ENCODE measurements around the gene GATAD2A. TPM values are rescaled to one million over a fixed set of nuclear protein-coding genes. Genes with fewer than 3 reads are reported as not detected.

Gene GATAD2A
- total RNA-seq, 1 experiment from 2014 or later: 126 TPM

GRCh38 chr19:19524053-19524452, 118.6 kb downstream of the GATAD2A start:
- BruUV-seq (replicated peaks): no TSS peak
- H3K36me3 Mint-ChIP-seq (ENCODE audit: insufficient read depth, unreplicated experiment): peaks cover 47% of the 10 kb centered on the region

GRCh38 chr19:19525611-19526380, 120.3 kb downstream of the GATAD2A start:
- intact Hi-C loops (cut with micrococcal nuclease; ENCODE audit: unreplicated experiment): no loop called here
- H3K4me3 Mint-ChIP-seq (ENCODE audit: unreplicated experiment): no peak overlapping the region
- TF ChIP-seq CTCF (IDR thresholded peaks at IDR 0.05; ENCODE audit: insufficient read depth in 1 of 2, low read depth in 1 of 2, low read length in 1 of 2, severe bottlenecking in 1 of 2, unreplicated experiment in 1 of 2): no peak

More at GRCh38 chr19:19524053-19524452, 118.6 kb downstream of the GATAD2A start:
- Histone ChIP-seq H3K36me3 (ENCODE audit: control insufficient read depth, insufficient read depth, low read length) (no peaks in the 10 kb centered on the region), H3K27me3 (replicated peaks; ENCODE audit: control insufficient read depth, insufficient read depth, low read length) (no peaks in the 10 kb centered on the region), H3K4me3 (ENCODE audit: low read depth, low read length) (no peak overlapping the region), H3K4me1 (no peaks in the 10 kb centered on the region), H3K9me3 (no peaks in the 10 kb centered on the region)
- no peak for DNase-seq
- H3K27ac Mint-ChIP-seq (ENCODE audit: unreplicated experiment): no peak overlapping the region
- intact Hi-C loops (cut with micrococcal nuclease; ENCODE audit: unreplicated experiment): no loop called here
- H3K4me3 Mint-ChIP-seq (ENCODE audit: unreplicated experiment): no peak overlapping the region
- ChIA-PET POLR2A (no interaction called here), CTCF (no interaction called here)
- H3K4me1 Mint-ChIP-seq (ENCODE audit: low read depth, unreplicated experiment): no peaks in the 10 kb centered on the region
- no peaks in the 10 kb centered on the region for H3K9me3 Mint-ChIP-seq (ENCODE audit: unreplicated experiment)
- TF ChIP-seq CTCF (IDR thresholded peaks at IDR 0.05; ENCODE audit: insufficient read depth in 1 of 2, low read depth in 1 of 2, low read length in 1 of 2, severe bottlenecking in 1 of 2, unreplicated experiment in 1 of 2): no peak
- H3K27me3 Mint-ChIP-seq (ENCODE audit: insufficient read depth, unreplicated experiment): no peaks in the 10 kb centered on the region

GRCh38 chr19:19526581-19527370, 121.3 kb downstream of the GATAD2A start:
- no peaks in the 10 kb centered on the region for H3K27me3 ChIP-seq (replicated peaks; ENCODE audit: control insufficient read depth, insufficient read depth, low read length)
- H3K4me1 Mint-ChIP-seq (ENCODE audit: low read depth, unreplicated experiment): no peaks in the 10 kb centered on the region
- H3K27ac Mint-ChIP-seq (ENCODE audit: unreplicated experiment): no peak overlapping the region
- no peaks in the 10 kb centered on the region for H3K27me3 Mint-ChIP-seq (ENCODE audit: insufficient read depth, unreplicated experiment)
- H3K36me3 Mint-ChIP-seq (ENCODE audit: insufficient read depth, unreplicated experiment): peaks cover 43% of the 10 kb centered on the region
- H3K4me3 Mint-ChIP-seq (ENCODE audit: unreplicated experiment): no peak overlapping the region
- DNase-seq: no peak
- POLR2A ChIA-PET: no interaction called here
- H3K4me1 ChIP-seq: no peaks in the 10 kb centered on the region
- no TSS peak for BruUV-seq (replicated peaks)
- intact Hi-C loops (cut with micrococcal nuclease; ENCODE audit: unreplicated experiment): no loop called here
- H3K4me3 ChIP-seq (ENCODE audit: low read depth, low read length): no peak overlapping the region
- H3K36me3 ChIP-seq (ENCODE audit: control insufficient read depth, insufficient read depth, low read length): no peaks in the 10 kb centered on the region
- H3K9me3 Mint-ChIP-seq (ENCODE audit: unreplicated experiment): no peaks in the 10 kb centered on the region
- CTCF ChIA-PET: no interaction called here
- TF ChIP-seq CTCF (IDR thresholded peaks at IDR 0.05; ENCODE audit: insufficient read depth in 1 of 2, low read depth in 1 of 2, low read length in 1 of 2, severe bottlenecking in 1 of 2, unreplicated experiment in 1 of 2): no peak
- no peaks in the 10 kb centered on the region for H3K9me3 ChIP-seq

More at GRCh38 chr19:19525611-19526380, 120.3 kb downstream of the GATAD2A start:
- H3K27me3 ChIP-seq (replicated peaks; ENCODE audit: control insufficient read depth, insufficient read depth, low read length): no peaks in the 10 kb centered on the region
- no peak for DNase-seq
- peaks cover 42% of the 10 kb centered on the region for H3K36me3 Mint-ChIP-seq (ENCODE audit: insufficient read depth, unreplicated experiment)
- no peak overlapping the region for H3K4me3 ChIP-seq (ENCODE audit: low read depth, low read length)
- no TSS peak for BruUV-seq (replicated peaks)
- no peaks in the 10 kb centered on the region for H3K9me3 Mint-ChIP-seq (ENCODE audit: unreplicated experiment)
- no peak overlapping the region for H3K27ac Mint-ChIP-seq (ENCODE audit: unreplicated experiment)
- H3K9me3 ChIP-seq: no peaks in the 10 kb centered on the region
- ChIA-PET POLR2A (no interaction called here), CTCF (no interaction called here)
- H3K36me3 ChIP-seq (ENCODE audit: control insufficient read depth, insufficient read depth, low read length): no peaks in the 10 kb centered on the region
- H3K27me3 Mint-ChIP-seq (ENCODE audit: insufficient read depth, unreplicated experiment): no peaks in the 10 kb centered on the region
- no peaks in the 10 kb centered on the region for H3K4me1 ChIP-seq
- H3K4me1 Mint-ChIP-seq (ENCODE audit: low read depth, unreplicated experiment): no peaks in the 10 kb centered on the region
